ENCODE measurements around the gene EZR.

The EZR gene

DNA sequence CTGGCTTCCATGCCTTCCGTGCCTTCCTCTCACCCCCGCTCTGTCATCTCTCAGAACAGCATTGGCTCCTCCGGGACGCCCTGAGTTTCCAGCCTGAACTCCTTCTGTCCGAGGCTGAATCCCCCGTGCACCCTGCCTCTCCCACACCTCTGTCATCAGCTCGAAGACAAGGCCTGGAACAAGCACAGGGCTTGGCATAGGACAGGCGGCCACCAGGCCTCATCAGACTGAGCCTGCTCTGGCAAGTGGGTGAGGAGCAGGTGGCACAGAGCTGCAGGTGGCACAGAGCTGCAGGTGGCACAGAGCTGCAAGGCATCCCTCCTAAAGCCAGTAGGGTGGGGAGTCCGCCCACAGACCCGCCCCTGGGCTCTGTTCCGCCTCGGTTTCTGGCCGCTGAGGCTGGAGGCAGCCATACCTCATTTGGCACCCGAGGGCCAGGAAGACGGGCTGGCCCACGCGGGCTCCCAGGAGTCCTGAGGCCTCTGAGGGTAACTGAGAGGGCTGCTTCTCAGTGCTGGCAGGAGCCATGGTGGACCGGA, 60.2 kb downstream of the EZR start:
- peak; percentile 60 for DNase-seq

DNA sequence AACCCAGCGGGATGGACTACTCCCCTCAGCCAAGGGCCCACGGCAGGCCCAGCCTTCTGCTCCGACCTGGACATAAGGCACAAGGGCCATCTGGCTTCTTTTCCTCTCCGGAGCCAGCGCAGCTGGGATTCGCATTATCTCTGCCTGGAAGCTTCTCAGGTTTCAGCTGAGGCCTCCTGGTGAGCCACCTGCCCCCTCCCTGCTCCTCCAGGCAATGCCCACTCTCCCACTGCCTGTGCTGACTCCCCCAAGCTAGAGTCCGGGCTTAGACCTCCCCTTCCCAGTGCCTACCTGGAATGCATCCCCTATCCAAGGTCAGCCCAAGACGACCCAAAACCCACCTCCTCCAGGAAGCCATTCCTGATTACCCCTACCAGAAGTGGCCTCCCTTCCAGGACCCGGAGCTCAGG, 60.7 kb downstream of the EZR start:
- peak; percentile 72 for DNase-seq

DNA sequence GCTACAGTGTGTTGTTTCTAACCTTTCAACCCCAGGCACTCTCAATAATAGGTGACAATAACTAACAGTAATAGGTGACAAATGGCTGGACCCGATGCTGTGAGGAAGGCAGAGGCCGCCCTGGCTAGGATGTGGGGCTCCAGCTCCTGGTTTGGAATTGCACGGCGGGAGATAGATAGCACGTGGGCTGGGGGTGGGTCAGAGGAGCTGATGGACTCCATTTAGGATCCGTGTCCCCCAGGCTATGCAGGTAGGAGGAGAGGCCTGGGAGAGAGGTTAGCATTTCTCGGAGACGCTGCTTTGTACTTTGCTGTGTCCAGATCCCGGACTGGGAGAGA, 61.4 kb downstream of the EZR start:
- no peak for DNase-seq

- no peak for DNase-seq
These were observed 62.0 kb downstream of the EZR start for GRCh38 chr6:158756977-158757752.

- no peak for DNase-seq
These were observed 63.0 kb downstream of the EZR start for GRCh38 chr6:158756126-158756525.

- no peak for DNase-seq
These were observed 63.5 kb downstream of the EZR start for GRCh38 chr6:158755636-158756035.

DNA sequence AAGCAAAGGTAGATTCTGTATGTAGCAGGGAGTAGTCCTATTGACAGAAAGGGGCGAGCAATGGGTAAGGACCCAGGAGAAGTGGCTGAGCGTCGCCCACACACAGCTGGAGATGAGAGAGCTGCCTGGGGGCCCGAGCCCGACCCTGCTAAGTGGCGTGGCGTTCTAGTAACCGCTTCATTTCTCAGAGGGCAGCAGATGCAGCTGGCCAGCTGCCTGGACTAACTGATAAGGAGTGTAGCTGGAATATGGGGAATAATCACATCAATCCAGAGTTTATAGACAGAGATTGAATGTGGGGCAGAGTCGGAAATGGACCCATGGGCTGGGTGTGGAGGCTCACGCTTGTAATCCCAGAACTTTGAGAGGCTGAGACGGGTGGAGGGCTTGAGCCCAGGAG, 64.4 kb downstream of the EZR start:
- DNase-seq, result no peak

DNA sequence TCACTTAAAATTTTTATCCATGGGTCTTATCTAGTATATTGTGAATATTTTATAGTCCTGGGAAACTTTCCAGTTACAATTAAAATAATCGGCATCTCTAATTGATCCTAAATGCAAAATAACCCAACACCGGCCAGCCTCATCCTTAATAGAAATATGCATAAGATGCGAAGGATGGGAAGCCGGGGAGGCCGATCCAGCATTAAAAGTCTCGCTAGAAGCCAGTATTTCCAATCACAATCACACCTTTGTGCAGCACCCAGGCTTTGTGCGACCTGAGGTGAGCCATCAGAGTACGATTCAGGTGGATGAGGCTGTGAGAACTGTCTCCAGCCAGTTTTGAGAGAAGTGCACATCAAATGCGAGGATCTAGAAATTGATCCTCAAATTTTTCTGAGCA, 65.4 kb downstream of the EZR start:
- no peak for DNase-seq

- peak; percentile 72 for DNase-seq
These were observed 66.6 kb downstream of the EZR start for GRCh38 chr6:158752613-158753012.

- DNase-seq, result no peak
These were observed 67.2 kb downstream of the EZR start for GRCh38 chr6:158751921-158752320.

GRCh38 chr6:158751224-158751623, 67.9 kb downstream of the EZR start:
- DNase-seq, result peak; percentile 7

DNA sequence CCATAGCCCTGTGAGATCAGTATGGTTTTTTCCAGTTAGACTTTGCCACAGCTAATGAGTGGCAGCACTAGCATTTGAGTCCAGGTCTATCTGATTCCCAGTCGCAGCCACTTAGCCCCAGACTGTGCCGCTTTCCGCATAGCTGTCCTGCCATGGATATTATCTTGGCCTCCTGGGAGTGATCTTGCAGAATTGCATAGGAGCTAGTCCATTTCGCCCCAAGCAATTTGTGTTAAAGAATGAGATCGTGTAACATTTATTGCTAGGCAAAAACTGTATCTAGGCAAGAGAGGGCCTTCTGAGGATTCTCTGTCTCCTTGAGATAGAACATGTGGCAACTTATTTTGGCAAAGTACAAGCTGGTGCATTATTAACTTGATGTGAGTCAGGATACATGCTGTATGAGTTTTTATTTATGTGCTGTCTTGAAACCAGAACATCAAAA, 74.2 kb downstream of the EZR start:
- DNase-seq, result no peak

GRCh38 chr6:158743033-158743651, 76.0 kb downstream of the EZR start:
- DNase-seq, result no peak

DNA sequence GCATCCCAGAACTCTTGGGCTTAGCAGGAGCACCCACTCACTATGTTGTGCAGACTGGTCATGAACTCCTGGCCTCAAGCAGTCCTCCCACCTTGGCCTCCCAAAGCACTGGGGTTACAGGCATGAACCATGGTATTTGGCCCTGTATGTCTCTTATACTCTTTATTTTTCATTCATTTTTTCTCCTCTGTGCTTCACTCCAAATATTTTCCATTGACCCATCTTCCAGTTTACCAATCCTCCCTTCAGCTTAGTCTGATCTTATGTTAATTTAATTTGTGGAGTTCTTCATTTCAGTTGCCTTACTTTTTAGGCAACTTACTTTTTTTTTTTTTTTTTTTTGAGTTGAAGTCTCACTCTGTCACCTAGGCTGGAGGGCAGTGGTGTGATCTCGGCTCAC, 79.5 kb downstream of the EZR start:
- DNase-seq, result no peak

DNA sequence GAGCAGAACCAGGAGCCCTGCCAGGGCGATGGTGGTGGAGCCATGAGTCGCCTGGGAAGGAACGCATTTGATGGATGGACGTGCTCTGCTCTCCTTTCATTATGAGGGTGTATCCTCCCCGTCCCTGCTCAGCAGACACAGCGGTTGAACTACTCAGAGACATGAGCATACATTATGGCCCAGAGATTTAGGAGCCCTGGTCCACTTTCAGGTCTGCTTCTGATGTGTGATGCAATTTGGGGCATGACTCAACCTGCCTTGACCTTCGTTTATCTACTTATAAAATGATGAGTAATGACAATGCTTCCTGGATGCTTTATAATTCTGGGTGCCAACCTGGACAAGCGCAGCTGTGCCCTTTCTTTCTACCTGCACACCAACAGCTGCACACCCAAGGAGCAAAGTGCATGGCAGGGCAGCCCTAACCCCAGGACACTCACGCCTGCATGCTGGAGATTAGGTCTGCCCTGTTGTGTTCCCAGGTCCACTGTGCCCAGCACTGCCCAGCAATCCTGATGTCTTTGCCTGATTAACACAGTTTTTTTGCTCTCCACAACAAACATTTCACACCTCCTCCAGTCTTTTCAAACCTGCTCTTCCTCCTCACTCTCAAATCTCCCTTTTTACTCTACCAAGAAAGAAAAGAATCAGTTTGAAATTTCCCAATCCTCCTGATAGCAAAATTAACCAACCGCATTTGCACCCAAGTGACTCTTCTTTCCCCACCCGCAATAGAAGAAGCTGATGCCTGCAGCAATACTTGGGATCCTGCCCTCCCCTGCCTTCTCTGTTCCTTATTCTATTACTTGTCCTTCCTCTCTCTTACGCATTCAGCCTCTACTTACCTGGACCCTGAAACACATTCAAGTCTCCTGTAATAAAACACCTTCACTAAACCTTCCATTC, 81.2 kb downstream of the EZR start:
- DNase-seq, result no peak

DNA sequence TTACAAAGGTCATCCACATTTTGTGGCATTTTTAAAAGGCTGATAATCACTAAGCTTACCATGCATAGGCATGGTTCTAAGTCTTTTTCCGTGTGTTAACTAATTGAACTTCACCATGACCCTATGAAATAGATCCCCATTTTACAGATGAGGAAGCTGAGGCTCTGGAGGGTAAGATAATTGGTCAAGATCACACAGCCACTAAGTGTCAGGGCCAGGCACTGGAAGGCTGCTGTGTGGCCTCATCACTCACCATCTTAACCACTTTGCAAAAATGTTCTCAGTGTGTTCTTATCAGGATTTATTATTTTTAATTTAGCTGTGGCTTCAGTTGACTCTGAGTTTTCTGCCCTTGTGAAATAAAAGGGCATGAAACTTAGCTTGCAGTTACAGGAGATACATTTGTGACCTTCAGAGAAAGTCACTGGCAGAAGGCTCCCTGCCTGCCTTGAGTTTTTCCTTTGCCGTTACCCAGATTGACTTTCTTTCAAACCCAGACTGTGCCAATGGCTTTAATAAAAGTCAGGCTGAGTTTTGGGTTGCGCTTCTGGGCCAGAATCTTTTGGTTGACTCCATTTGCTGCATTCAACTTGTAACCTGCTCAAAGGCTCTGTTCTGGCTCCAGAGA, 82.0 kb downstream of the EZR start:
- DNase-seq, result no peak

DNA sequence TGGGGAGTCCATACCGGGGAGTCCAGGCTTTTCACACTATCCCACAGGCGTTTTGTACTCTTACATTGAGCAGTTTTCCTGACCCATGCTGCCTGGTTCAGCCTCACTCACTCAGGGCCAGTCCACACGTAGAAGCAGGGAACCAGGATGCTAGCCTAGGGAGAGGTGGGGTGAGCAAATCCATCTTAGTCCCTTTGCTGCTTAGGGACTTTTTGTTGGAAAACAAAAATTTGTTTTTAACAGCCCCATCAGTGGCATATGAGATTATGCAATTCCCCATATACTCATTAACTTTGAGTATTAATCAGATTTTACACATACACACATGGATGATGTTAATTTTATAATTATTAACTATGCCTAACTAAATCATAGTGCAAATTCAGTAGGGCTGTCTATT, 84.2 kb downstream of the EZR start:
- no peak for DNase-seq

DNA sequence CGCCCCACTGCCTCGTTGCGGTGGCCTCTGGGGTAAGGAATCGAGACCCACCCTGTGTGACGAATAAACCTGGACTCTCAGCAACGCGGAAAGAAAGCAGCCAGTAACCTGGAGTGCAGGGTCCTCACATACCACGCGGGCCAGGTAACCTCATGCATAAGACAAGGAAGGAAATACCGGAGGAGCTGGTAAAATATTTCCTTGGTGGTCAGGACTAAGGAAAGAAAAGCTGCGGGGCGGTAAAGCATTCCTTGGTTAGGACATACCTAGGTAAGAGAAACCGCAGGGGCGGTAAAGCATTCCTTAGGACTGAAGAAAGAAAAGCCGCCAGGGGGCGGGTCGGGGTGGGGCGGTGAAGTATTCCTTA, 88.6 kb downstream of the EZR start:
- DNase-seq, result no peak

DNA sequence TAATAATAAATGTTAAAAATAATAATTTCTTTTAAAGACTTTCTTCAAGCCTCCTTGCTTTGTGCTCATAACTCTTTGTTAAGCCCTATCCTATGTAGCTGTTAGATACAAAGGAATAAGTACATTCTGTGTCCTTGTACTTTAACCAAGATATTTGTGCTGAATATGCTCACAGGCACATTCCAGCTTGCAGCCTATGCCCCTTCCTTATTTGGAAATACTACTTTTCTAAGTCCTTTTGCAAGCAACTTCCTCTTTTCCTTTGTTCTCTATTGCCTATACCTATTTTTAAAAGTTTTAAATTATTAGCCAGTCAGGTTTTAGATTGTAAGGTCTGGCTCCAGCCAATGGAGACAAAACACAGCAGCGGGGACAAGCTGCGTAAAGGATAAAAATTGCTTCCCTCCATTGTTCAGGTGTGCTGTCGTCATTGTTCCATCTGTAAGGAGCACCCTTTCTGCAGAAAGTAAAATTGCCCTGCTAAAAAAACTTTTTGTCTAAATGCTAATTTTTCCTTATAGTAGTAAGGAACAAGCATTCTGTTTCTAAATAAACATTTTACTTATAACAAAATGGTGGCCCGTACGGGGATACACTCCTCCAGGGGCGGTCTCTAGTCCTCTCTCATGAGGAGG, 89.1 kb downstream of the EZR start:
- no peak for DNase-seq

GRCh38 chr6:158725704-158726103, 93.5 kb downstream of the EZR start:
- DNase-seq, result no peak

- no peak for DNase-seq
These were observed 96.9 kb downstream of the EZR start for GRCh38 chr6:158722176-158722729.

DNA sequence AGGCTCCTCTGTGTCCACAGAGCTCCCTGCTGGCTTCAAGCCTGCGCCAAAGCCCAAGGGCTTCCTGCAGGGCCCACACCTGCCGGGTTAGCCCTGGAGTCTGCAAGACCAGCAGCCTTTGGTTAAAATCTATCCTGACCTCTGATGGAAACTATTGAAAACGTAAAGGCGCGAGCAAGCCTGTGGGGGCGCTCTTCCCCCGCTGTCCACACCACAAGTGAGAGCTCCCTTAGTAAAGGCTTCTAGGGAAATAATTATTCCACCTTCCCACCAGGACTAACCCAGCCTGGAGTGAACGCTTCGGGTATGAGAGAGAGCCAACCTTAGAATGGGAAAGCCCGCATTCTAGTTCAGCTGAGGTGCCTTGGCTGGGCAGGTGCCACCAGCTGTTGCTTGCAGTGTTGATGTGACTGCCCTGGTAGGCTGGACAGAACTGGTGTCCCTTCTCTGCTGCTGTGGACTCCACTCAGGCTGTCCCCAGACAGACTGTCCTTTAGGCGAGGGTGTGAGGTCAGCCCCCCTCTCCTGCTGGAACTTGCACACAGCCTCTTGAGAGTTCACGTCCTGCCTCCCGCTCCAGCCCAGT, 100.6 kb downstream of the EZR start:
- peak; percentile 17 for DNase-seq

Measured in NCI-H1694 treated with DMSO at 0.1 percent for 48 hours (cell line).